Measurements from ENCODE around the gene SHF.

GRCh38 chr15:45120081-45120972 lies 67.4 kb downstream of the SHF start:
- TF ChIP-seq EZH2phosphoT487 (IDR thresholded peaks at IDR 0.05; ENCODE audit: insufficient read depth, low read depth) (no peak), EZH2 (IDR thresholded peaks at IDR 0.05; ENCODE audit: insufficient read depth, poor library complexity, severe bottlenecking) (no peak)
